ENCODE measurements around the gene TBC1D9.

The TBC1D9 gene

DNA sequence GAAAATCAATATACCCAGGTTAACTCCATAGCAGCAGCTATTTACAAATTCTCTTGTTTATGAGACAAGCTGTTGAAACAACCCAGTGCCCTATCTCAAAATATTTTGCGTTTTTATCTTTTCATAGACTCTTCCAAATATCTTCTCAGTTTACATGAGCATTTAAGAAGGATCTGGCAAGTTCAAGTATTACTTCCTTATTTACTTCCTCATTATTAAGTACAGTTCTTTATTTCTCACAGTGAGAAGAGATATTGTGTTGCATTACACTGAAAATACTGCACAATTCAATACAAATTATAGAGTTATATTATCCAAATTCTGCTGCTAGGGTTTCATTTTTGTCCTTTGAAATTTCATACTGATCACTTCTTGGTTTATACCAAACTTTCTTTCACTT, 143.8 kb downstream of the TBC1D9 start:
- DNase-seq (ENCODE audit: low read depth), result no peak

DNA sequence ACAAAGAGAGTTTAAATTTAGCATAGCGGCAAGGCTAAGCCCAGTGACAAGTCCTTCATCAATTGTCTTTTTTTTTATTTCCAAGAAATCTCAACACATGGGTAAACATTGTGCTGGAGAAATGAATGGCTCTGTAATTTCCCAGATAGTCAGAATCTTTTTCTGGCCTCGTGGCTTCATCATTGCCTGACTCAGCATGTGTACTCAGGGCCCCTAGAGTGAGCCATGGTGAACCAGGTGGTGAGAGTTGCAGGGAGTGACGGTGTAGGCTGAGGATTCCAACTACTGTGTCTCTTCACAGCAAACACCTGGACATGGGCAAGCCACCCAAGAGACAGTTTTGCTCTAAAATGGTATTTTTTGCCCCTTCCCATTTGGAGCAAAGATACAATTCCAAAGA, 144.3 kb downstream of the TBC1D9 start:
- no peak for DNase-seq (ENCODE audit: low read depth)

DNA sequence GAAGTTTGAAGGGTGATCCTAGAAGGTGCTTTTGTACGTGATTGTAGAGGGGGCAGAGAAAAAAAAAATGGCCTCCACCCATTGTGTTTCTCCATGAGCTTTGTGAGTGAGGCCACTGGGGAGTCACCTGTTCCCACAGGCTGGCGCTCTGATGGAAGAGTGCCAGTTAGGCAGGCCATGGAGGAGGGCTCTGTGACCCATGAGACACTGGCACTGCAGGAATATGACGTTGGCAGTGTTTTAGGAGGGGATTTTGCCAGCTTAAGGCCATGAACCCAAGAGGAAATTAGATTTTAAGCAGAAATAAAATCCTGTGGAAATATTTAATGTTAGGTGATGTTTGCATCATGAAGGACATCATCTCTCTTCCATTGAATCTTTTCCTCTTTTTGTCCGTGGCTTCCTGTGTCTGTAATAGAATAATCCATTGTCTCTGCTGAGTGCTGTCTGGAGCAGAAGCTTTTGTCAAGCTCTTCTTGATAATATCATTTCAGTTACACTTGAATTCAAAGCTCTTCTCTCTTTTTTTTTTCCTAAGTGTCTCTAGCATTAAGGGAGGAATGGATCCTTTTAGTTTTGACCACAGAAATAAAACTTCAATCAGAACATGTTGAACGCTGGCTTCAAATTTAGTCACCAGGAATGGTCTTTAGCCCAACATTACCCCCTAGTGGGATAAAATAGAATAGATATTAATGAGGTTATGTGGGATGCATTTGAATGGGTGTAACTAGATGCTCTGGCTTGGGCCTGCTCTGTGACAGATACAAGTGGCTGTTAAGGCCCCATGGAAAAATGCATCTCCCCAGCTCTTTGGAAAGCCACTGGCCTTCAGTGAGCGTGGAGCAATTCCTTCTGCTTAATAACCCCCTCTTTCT, 146.4 kb downstream of the TBC1D9 start:
- DNase-seq (ENCODE audit: low read depth), result peak; percentile 23

DNA sequence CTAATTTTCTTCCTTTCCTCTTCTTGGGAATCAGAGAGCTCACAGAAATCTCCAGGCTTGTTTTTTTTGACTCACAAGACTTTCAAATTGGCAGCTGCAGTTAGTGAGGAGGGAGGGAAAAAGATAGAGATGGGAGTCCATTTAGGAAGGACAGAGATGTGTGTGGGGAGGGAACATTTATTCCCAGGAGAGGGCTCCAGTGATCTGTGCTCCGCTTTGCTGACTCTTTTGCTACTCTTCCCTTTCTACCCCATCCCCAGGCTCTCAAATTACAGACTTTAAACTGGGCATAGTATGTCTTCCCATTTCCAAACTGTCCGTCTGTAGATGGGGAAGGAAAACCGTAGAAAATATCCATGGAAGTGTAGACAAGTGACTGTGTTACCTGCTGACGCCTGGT, 148.3 kb downstream of the TBC1D9 start:
- no peak for DNase-seq (ENCODE audit: low read depth)

DNA sequence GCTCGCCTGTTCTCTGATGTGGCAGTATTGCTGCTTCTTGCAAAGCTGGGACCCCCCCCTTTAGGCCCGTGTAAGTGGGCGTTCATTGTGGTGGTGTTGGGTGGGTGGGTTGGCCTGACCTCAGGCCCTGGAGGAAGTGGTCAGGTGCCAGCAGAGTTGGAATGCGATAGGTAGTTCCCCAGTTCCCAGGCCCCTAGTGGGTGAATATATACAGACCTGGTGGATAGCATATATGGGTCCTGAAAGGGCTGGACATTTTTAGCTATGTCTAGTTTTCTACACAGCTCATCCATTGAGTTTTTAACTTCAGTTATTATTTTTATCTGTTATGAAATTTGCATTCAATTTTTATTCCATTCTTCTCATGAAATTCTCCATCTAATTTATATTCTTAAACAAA, 151.6 kb downstream of the TBC1D9 start:
- no peak for DNase-seq (ENCODE audit: low read depth)

DNA sequence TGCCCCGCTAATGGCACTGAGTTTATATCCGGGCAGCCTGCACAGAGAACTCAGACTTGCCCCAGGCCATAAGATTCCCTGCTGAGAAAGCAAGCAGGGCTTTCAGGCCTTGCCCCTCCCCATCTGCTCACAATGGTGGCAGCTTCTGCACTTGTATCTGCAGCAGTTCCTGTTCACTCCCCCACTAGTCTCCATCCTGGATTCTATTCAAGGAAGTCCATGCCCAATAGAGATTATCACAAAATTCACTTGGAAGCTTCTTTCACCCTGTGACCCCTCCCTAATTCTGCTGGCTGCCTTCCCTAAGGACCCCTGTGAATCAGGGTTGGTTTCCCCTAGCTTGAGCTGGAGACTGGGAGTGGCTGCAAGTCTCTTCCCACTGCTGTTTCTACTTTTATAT, 152.9 kb downstream of the TBC1D9 start:
- DNase-seq (ENCODE audit: low read depth), result no peak

DNA sequence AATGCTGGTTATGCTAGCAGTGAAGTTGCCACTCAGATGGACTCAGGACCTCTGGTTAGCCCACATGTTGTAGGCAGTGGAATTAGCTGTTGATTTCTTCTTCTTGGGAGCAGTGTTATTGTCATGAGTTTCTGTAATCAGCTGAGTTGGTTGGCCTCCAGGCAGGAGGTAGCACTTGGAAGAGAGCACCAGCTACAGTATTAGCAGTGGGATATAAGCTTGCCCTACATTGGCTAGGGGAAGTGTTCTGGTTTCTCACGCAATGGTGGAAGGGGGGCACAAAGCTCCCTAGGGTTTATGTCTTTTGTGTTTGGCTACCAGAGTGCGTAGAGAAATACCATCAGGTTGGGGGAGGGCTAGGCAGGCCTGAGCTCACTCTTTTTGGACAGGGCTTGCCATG, 153.5 kb downstream of the TBC1D9 start:
- DNase-seq (ENCODE audit: low read depth), result no peak

DNA sequence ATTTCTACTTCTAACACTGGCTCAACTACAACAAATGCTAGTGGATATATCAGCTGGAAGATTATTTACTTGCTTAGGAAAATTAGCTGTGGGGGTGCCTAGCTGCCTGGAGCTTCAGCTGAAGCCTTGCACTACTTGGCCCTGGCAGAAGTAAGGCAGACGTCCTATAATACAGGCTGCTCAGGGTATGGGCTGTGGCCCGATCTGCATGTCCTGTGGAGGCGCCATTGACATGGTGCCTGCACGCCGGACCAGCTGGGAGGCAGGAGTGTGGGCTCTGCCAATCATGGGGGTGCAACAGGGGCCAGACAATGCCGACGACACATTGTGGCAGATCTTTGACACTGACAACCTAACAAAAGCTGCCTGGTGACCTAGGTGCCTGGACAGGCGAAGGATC, 155.8 kb downstream of the TBC1D9 start:
- no peak for DNase-seq (ENCODE audit: low read depth)

DNA sequence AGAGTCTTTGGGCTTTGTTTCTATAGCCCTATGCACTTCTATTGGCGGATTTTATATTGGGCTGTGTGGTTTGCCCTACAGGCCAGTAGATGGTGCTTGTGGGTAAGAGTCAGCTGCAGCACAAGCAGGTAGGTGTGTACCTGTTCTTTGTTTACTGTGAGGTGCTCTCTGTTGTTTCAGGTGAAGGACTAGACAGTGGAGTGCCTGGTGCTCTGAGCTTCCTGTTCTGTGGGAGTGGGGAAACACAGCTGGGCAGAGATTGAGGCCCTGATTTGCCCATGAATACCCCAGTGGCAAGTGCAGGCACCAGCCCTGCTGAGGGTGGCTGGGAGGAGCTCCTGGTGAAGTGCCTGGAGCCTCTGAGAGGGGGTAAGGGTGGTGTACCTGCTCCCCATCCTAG, 161.1 kb downstream of the TBC1D9 start:
- no peak for DNase-seq (ENCODE audit: low read depth)

DNA sequence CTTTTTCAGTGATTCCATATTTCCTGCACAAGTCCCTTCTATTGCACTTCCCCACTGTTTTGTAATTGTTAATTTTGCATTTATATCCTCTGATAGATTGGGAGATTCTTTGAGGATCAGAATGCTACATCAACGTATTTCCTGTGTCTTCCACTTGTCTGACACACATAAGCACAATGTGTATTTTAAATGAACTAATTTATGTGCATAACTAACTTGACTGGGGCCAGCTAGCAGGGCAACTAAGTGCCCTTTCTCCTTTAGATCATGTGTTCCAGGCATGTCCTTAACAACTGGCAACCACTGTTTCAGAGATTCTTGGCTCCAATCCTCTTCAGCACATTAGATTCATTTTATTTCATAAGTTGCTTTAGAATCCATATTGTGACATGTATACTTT, 171.7 kb downstream of the TBC1D9 start:
- DNase-seq (ENCODE audit: low read depth), result no peak

DNA sequence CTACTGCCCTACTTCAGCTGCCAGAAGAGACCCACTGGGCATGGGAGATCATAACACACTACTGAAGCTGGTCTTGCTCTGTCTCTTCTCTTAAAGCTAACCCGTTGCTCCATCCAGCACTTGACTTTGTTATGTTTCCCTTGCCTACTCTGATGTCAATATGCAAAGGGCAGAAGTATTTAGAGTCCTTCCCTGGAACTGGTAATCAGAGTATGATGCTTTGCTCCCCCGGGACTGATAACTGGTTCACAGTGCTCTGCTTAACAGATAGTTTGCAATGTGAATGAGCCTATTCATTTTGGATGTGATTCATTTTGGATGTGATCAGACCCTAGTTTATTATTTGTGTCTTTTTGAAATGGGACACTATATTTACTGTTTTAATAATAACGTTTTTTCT, 175.1 kb downstream of the TBC1D9 start:
- DNase-seq (ENCODE audit: low read depth), result no peak

DNA sequence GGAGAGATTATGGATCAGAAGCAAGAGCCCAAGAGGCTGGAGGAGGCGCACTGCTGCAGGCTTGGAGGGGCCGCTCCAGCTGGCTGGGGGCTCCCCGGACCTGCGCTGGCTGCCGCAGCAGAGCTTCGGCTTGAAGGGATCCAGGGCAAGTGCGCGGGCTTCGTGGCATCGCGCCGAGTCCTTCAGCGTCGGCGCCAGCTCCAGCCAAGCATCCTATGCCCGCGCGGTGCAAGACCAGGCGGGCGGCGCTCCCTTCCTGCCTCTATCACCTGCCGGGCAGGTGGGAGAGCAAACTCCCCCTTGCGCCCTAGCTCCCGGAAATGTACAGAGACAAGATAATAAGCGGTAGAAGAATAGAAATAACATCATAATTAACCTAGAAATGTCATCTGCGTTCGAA, 176.9 kb downstream of the TBC1D9 start:
- no peak for DNase-seq (ENCODE audit: low read depth)

DNA sequence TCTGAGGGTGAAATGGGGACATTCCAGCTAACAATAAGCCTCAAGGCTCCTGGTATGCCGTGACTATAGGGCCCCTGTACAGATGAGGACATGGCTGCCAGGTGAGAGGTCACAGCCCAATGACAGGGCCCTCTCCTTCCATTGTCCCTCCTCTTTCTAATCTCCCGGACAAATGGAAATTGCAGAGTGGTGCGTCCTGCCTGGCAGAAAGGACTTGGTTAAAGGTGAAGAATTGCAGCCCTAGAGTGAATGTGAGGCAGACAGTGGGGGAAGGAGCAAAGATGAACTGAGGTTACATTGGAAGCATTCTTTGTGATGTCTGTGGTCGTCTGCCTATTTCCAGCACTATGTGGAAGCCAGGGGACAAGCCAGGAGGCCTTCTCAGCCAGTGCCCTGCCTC, 180.7 kb downstream of the TBC1D9 start:
- no peak for DNase-seq (ENCODE audit: low read depth)

DNA sequence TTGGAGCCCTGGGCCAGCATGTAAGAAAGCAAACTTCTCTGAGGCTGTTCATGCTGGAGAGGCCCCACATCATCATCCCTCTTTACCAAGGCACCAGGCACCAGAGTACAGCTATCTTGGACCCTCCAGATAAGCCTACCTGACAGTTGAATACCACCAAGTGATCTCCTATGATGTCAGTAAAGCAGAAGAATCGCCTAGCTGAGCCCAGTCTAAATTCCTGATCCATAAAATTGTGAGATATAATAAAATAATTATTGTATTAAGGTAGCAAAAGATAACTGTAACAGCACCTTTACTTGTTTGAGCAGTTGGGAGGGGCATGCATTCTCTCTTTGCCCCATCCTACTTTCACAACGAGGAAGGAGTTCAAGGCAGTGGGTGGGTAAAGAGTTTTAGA, 184.6 kb downstream of the TBC1D9 start:
- no peak for DNase-seq (ENCODE audit: low read depth)
